ENCODE data around the gene CABP1.

The CABP1 gene

DNA sequence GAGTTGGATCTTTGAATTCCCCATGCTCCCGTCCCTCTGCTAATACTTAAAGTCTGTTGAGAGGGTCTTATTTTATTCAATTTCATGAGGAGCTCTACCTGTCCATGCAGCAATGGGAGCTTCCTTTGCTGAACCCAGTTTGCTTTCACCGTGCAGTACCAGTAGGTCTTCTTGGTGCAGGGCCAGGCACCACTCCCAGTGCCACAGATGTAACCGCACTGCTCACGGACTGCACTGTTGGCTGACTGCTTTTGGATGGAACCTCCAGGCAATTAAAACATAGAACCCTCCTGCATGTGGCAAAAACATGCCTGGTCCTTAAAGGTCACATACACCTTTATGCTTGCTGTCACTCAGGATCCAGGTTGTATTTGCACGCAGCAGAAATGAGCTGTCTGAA is 9.3 kb upstream of the CABP1 start:
- in situ Hi-C loops (cut with HindIII; ENCODE audit: low pct_ligation_motif_present, low sequenced_read_pairs): no loop called here
- DNase-seq: no peak
- Histone ChIP-seq H3K36me3 (replicated peaks) (no peaks in the 10 kb centered on the region), H3K27ac (no peak overlapping the region), H3K4me3 (ENCODE audit: low read depth, low read length) (no peak overlapping the region), H3K27me3 (replicated peaks) (no peaks in the 10 kb centered on the region)
- TF ChIP-seq, protein P1, sequence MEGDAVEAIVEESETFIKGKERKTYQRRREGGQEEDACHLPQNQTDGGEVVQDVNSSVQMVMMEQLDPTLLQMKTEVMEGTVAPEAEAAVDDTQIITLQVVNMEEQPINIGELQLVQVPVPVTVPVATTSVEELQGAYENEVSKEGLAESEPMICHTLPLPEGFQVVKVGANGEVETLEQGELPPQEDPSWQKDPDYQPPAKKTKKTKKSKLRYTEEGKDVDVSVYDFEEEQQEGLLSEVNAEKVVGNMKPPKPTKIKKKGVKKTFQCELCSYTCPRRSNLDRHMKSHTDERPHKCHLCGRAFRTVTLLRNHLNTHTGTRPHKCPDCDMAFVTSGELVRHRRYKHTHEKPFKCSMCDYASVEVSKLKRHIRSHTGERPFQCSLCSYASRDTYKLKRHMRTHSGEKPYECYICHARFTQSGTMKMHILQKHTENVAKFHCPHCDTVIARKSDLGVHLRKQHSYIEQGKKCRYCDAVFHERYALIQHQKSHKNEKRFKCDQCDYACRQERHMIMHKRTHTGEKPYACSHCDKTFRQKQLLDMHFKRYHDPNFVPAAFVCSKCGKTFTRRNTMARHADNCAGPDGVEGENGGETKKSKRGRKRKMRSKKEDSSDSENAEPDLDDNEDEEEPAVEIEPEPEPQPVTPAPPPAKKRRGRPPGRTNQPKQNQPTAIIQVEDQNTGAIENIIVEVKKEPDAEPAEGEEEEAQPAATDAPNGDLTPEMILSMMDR (IDR thresholded peaks at IDR 0.05; ENCODE audit: low read depth, low read length, missing control alignments): no peak

DNA sequence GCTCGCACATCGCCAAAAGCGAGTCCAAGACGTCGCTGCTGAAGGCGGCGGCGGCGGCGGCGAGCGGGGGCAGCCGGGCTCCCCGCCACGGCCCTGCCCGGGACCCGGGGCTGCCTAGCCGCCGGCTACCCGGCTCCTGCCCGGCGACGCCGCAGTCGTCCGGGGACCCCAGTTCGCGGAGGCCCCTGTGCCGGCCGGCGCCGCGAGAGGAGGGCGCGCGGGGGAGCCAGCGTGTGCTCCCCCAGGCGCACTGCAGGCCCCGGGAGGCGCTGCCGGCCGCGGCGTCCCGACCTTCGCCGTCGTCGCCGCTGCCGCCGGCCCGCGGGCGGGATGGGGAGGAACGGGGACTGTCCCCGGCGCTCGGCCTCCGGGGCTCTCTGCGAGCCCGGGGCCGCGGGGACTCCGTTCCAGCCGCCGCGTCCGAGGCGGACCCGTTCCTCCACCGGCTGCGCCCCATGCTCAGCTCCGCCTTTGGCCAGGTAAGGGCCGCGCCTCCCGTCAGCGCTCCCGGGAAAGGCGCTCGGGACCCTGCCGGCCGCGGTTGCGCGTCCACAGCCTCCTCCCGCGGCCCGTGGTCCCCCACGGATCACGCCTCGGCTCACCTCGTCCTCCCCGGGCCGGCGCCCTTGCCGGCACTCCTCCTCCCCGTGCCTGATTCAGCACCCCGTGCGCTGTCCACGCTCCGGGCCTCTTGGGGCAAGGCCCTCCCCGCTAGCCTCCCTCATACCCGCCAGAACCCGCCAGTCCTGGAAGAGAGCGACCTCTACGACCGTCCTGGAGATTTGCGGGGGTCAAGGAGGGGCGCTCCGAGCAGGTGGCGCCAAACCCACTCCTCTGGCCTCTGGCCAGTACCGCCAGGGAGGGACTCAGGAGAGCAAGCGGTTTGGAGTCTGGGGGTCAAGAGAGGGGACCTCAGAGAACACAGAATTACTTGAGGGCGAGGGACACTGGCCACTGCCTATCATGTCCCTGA is 721 bp downstream of the CABP1 start:
- peaks cover 33% of the 10 kb centered on the region for H3K27me3 ChIP-seq (replicated peaks)
- TF ChIP-seq, protein P1 (IDR thresholded peaks at IDR 0.05; ENCODE audit: low read depth, low read length, missing control alignments): no peak
- peak; percentile 29 for DNase-seq
- H3K36me3 ChIP-seq (replicated peaks): no peaks in the 10 kb centered on the region
- peak overlapping the region; percentile 5 for H3K4me3 ChIP-seq (ENCODE audit: low read depth, low read length)
- no peak overlapping the region for H3K27ac ChIP-seq
- in situ Hi-C loops (cut with HindIII; ENCODE audit: low pct_ligation_motif_present, low sequenced_read_pairs): no loop called here

DNA sequence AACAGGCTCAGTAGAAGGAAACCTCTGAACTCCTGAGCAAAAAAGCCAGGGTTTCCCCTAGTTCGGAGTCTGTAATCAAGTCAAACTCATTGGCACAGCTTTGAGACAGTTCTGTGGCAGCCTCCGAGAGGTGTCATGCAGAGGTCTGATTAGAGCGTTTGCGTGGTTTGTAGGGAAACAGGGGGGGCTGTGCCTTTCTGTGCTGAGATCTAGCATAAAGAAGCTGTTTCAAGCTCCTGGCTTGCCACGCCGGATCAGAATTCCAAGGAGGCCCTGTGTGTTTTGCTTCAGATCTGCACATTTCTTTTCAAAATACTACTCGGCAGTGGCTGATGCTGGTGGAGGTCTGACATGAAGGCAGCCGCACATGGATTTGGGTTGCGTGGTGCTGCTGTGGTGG is 1.7 kb downstream of the CABP1 start:
- peaks cover 33% of the 10 kb centered on the region for H3K27me3 ChIP-seq (replicated peaks)
- no peak overlapping the region for H3K4me3 ChIP-seq (ENCODE audit: low read depth, low read length)
- in situ Hi-C loops (cut with HindIII; ENCODE audit: low pct_ligation_motif_present, low sequenced_read_pairs): no loop called here
- TF ChIP-seq, protein P1 (IDR thresholded peaks at IDR 0.05; ENCODE audit: low read depth, low read length, missing control alignments): no peak
- no peaks in the 10 kb centered on the region for H3K36me3 ChIP-seq (replicated peaks)
- no peak overlapping the region for H3K27ac ChIP-seq
- no peak for DNase-seq

DNA sequence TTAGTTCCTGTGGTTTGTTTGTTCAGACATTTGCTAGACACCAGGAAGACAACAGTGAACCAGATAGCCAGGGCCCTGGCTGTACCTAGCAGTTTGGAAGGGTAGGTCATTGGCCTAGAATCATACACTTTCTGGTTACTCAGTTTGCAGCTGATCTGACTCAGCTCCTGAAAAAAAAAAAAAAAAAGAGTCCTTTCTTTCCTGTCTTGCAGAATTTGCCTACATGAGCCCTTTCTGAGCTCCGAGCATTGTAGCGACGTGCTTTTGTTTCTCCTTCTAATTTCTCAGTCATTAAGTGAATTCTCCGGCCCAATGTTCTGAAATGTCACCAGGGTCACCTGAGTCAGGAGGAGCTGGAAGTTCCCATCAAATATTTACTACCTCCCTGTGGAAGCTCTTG is 2.4 kb downstream of the CABP1 start:
- Histone ChIP-seq H3K27ac (no peak overlapping the region), H3K36me3 (replicated peaks) (no peaks in the 10 kb centered on the region), H3K4me3 (ENCODE audit: low read depth, low read length) (no peak overlapping the region), H3K27me3 (replicated peaks) (peaks cover 33% of the 10 kb centered on the region)
- in situ Hi-C loops (cut with HindIII; ENCODE audit: low pct_ligation_motif_present, low sequenced_read_pairs): no loop called here
- TF ChIP-seq, protein P1 (IDR thresholded peaks at IDR 0.05; ENCODE audit: low read depth, low read length, missing control alignments): no peak
- no peak for DNase-seq

DNA sequence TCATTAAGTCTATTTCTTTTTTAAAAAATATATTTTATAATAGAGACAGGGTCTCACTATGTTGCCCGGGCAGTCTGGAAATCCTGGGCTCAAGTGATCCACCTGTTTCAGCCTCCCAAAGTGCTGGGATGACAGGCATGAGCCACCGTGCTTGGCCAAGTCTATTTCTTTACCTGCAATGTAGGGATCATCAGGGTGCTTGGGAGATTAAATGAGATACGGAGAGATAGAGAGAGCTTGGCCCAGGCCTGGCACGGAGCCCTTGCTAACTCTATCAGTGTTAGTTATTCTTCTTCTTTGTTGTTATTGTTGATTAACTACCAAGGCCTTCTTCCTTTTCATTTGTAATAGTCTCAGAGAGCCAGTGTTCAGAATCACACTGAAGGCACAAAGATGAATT is 3.1 kb downstream of the CABP1 start:
- Histone ChIP-seq H3K27ac (no peak overlapping the region), H3K4me3 (ENCODE audit: low read depth, low read length) (no peak overlapping the region), H3K27me3 (replicated peaks) (peaks cover 33% of the 10 kb centered on the region), H3K36me3 (replicated peaks) (no peaks in the 10 kb centered on the region)
- no peak for DNase-seq
- in situ Hi-C loops (cut with HindIII; ENCODE audit: low pct_ligation_motif_present, low sequenced_read_pairs): no loop called here
- TF ChIP-seq, protein P1 (IDR thresholded peaks at IDR 0.05; ENCODE audit: low read depth, low read length, missing control alignments): no peak

All from brain microvascular endothelial cell (primary cell).